Hepatocyte (in vitro differentiated cells): ENCODE results near the gene RIPPLY3. TPM values are rescaled to one million over a fixed set of nuclear protein-coding genes. Genes with fewer than 3 reads are reported as not detected.

ENCODE experiments used
- DNase-seq: peaks from one replicate; pipeline ENCODE4 v3.0.0-alpha.2; 2016; ENCODE audit warnings: low spot score
- H2AFZ ChIP-seq: fragments of 200-600 bp; sonication (generic); 2 replicates; pipeline ENCODE4 v1.6.0; 2016; ENCODE audit warnings: antibody characterized with exemption, mild to moderate bottlenecking
- H3K27ac ChIP-seq: fragments of 200-600 bp; sonication (generic); 2 replicates; pipeline ENCODE4 v1.5.1; 2016; ENCODE audit warnings: mild to moderate bottlenecking
- H3K27me3 ChIP-seq: fragments of 200-600 bp; sonication (generic); 2 replicates; pipeline ENCODE4 v1.6.1; 2016
- H3K36me3 ChIP-seq: fragments of 200-600 bp; sonication (generic); replicated peaks from 2 replicates; pipeline ENCODE4 v1.5.1; 2016; ENCODE audit warnings: low read depth; ENCODE audit not compliant: insufficient read depth
- H3K4me1 ChIP-seq: fragments of 200-600 bp; sonication (generic); 2 replicates; pipeline ENCODE4 v1.5.1; 2016; ENCODE audit warnings: mild to moderate bottlenecking, moderate library complexity; ENCODE audit not compliant: insufficient read depth
- H3K4me2 ChIP-seq: fragments of 200-600 bp; sonication (generic); 2 replicates; pipeline ENCODE4 v1.6.0; 2016
- H3K4me3 ChIP-seq: fragments of 200-600 bp; sonication (generic); 2 replicates; pipeline ENCODE4 v1.5.1; 2016; ENCODE audit warnings: mild to moderate bottlenecking
- H3K79me2 ChIP-seq: fragments of 200-600 bp; sonication (generic); 2 replicates; pipeline ENCODE4 v1.6.0; 2017; ENCODE audit warnings: mild to moderate bottlenecking
- H3K9me2 ChIP-seq: fragments of 200-600 bp; sonication (generic); replicated peaks from 2 replicates; pipeline ENCODE4 v1.6.0; 2017; ENCODE audit warnings: mild to moderate bottlenecking; ENCODE audit not compliant: insufficient read depth
- H3K9me3 ChIP-seq: fragments of 200-600 bp; sonication (generic); 2 replicates; pipeline ENCODE4 v1.5.1; 2016; ENCODE audit warnings: low read depth, mild to moderate bottlenecking
- H4K20me1 ChIP-seq: fragments of 200-600 bp; sonication (generic); 2 replicates; pipeline ENCODE4 v1.6.0; 2016; ENCODE audit warnings: mild to moderate bottlenecking; ENCODE audit not compliant: insufficient read depth, poor library complexity, severe bottlenecking
- CTCF ChIP-seq: fragments of 200-600 bp; sonication (generic); IDR thresholded peaks from 2 replicates; pipeline ENCODE4 v1.5.1; 2016; ENCODE audit warnings: antibody characterized with exemption, mild to moderate bottlenecking; ENCODE audit not compliant: poor library complexity
- EZH2 ChIP-seq: fragments of 200-600 bp; sonication (generic); IDR thresholded peaks from 2 replicates; pipeline ENCODE4 v1.6.1; 2016; ENCODE audit warnings: antibody characterized with exemption, mild to moderate bottlenecking, borderline replicate concordance
- EZH2phosphoT487 ChIP-seq: fragments of 200-600 bp; sonication (generic); IDR thresholded peaks from one replicate; pipeline ENCODE4 v1.6.1; 2018; ENCODE audit warnings: antibody characterized with exemption, mild to moderate bottlenecking, low read depth, moderate library complexity; ENCODE audit not compliant: unreplicated experiment, severe bottlenecking
- WGBS: methylation state at CpG from one replicate; pipeline ENCODE4 v1.1.6; 2016; ENCODE audit warnings: low lambda C conversion rate; ENCODE audit errors: missing lambda C conversion rate; 5-methylcytosine and 5-hydroxymethylcytosine counted together
- polyA plus RNA-seq: library from polyadenylated mRNA; unstranded; fragments of >200 nt; fragmentation: Nextera tagmentation; extraction: Ambion mirVana; gene quantifications from 2 replicates; pipeline ENCODE4 v1.2.1, GENCODE V29; 2016
- total RNA-seq: library from RNA; depleted of rRNA; stranded (reverse); fragments of >200 nt; gene quantifications from 2 replicates; pipeline ENCODE4 v1.2.3, GENCODE V29; 2014

The RIPPLY3 gene
- total and polyA plus RNA-seq, 2 experiments from 2014 or later, result 0.17 to 1.0 TPM

GRCh38 chr21:37026499-37026898 is 20.0 kb downstream of the RIPPLY3 start:
- no peak for TF ChIP-seq EZH2
- TF ChIP-seq CTCF, result no peak
- Histone ChIP-seq H2AFZ (no peak overlapping the region), H3K27me3 (no peaks in the 10 kb centered on the region), H3K27ac (no peak overlapping the region), H3K4me2 (no peak overlapping the region), H3K36me3 (no peaks in the 10 kb centered on the region), H3K4me1 (no peaks in the 10 kb centered on the region), H3K79me2 (no peaks in the 10 kb centered on the region), H3K9me2 (no peaks in the 10 kb centered on the region), H3K4me3 (no peak overlapping the region), H4K20me1 (no peaks in the 10 kb centered on the region), H3K9me3 (no peaks in the 10 kb centered on the region)
- DNase-seq, result no peak
- 47% methylated on average over 4 of the region's 4 CpGs for WGBS

GRCh38 chr21:37028570-37028969 is 22.1 kb downstream of the RIPPLY3 start:
- Histone ChIP-seq H4K20me1 (no peaks in the 10 kb centered on the region), H3K9me2 (no peaks in the 10 kb centered on the region), H3K4me1 (no peaks in the 10 kb centered on the region), H2AFZ (no peak overlapping the region), H3K27me3 (no peaks in the 10 kb centered on the region), H3K4me3 (no peak overlapping the region), H3K79me2 (no peaks in the 10 kb centered on the region), H3K36me3 (no peaks in the 10 kb centered on the region), H3K9me3 (no peaks in the 10 kb centered on the region), H3K27ac (no peak overlapping the region), H3K4me2 (no peak overlapping the region)
- WGBS, result 93% methylated on average over 4 of the region's 4 CpGs
- TF ChIP-seq CTCF, result no peak
- TF ChIP-seq EZH2, result no peak
- TF ChIP-seq EZH2phosphoT487, result no peak
- DNase-seq, result no peak

- no peaks in the 10 kb centered on the region for H3K4me1 ChIP-seq
- H3K4me2 ChIP-seq, result no peak overlapping the region
- no peak overlapping the region for H3K27ac ChIP-seq
- no peak for TF ChIP-seq EZH2
- no peak for TF ChIP-seq CTCF
- no peak for TF ChIP-seq EZH2phosphoT487
- no peaks in the 10 kb centered on the region for H3K79me2 ChIP-seq
- no peaks in the 10 kb centered on the region for H3K27me3 ChIP-seq
- H3K4me3 ChIP-seq, result no peak overlapping the region
- no peaks in the 10 kb centered on the region for H3K9me3 ChIP-seq
- H3K36me3 ChIP-seq, result no peaks in the 10 kb centered on the region
- H2AFZ ChIP-seq, result no peak overlapping the region
- DNase-seq, result no peak
- no peaks in the 10 kb centered on the region for H4K20me1 ChIP-seq
- no peaks in the 10 kb centered on the region for H3K9me2 ChIP-seq
- 93% methylated on average over 4 of the region's 4 CpGs for WGBS
Observed at GRCh38 chr21:37030864-37031263, 24.4 kb downstream of the RIPPLY3 start.

- Histone ChIP-seq H3K4me2 (no peak overlapping the region), H3K27me3 (no peaks in the 10 kb centered on the region), H3K4me1 (no peaks in the 10 kb centered on the region), H3K27ac (no peak overlapping the region), H3K79me2 (no peaks in the 10 kb centered on the region), H3K4me3 (no peak overlapping the region), H3K9me3 (no peaks in the 10 kb centered on the region), H2AFZ (no peak overlapping the region), H3K36me3 (no peaks in the 10 kb centered on the region), H4K20me1 (no peaks in the 10 kb centered on the region), H3K9me2 (no peaks in the 10 kb centered on the region)
- DNase-seq, result no peak
- TF ChIP-seq EZH2 (no peak), CTCF (no peak), EZH2phosphoT487 (no peak)
- 92% methylated on average over 5 of the region's 5 CpGs for WGBS
Observed at GRCh38 chr21:37032293-37032692, 25.8 kb downstream of the RIPPLY3 start.
